Adipose tissue (tissue), 3 donors: ENCODE results near the gene PSMD8. TPM values are rescaled to one million over a fixed set of nuclear protein-coding genes. Genes with fewer than 3 reads are reported as not detected.
"Not testable (repeated sequence)": the region's sequence is repeated elsewhere in the genome, so short reads cannot be mapped to it uniquely, and the experiment has no call there.

ENCODE experiments used
- H3K27ac ChIP-seq: one replicate; pipeline ENCODE4 v1.5.1; 2013; ENCODE audit warnings: low read depth, low read length
- whole genome bisulfite sequencing, 3 donors: extraction: QIAGEN DNeasy Blood & Tissue Kit; methylation state at CpG; one replicate each; pipeline ENCODE4 v1.1.7; 2013; 5-methylcytosine and 5-hydroxymethylcytosine counted together
- polyA plus RNA-seq, 3 donors: library from polyadenylated mRNA; stranded (reverse); fragments of 200-250 nt; gene quantifications; one replicate each; pipeline ENCODE4 v1.2.3, GENCODE V29; 2013
- donor health status: healthy with polysubstance abuse.
- donor health status: Bipolar disorder and iron deficiency.
- donor health status: healthy.

PSMD8 gene
- polyA plus RNA-seq, 3 donors, result 138 to 486 (median 165) TPM

DNA sequence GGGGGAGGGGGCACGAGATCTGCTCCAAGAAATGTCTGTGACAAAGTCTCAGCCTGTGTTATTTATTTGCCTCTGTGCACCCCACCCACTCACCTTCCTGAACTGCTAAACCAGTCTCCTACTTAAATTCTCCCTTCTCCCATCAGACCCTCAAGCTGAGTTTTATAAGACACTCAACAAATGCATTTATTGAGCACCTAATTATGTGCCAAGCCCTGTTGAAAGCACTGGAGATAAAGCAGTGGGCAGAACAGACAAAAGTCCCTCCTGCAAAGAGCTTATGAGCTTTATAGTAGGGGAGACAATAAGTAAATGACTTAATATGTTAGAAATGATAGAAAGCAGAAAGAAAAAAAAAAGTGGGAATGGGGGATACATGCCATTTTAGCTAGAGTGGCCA, 25.2 kb downstream of the PSMD8 start:
- H3K27ac ChIP-seq, result no peak overlapping the region
- 36 to 79% (median 60%) methylated on average over 1 of the region's 1 CpG for WGBS, 3 donors

DNA sequence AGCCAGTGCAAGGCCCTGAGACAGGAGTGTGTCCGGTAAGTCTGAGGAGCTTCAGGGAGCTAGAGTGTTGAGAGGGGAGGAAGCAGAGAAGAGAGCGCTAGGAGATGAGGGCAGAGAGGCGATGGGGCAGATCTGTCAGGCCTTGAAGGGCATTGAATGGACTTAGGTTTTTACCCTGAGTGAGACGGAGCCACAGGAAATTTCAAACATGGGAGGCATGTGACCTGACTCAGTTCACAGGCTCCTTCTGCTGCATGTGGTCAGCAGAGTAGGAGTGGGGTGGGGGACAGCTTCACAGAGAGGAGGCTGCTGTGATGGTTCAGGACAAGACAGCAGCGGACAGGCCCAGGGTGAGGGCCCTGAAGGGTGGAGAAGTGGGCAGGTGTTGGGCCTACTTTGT, 26.0 kb downstream of the PSMD8 start:
- WGBS, 3 donors, result 70 to 78% (median 77%) methylated on average over 5 of the region's 5 CpGs
- no peak overlapping the region for H3K27ac ChIP-seq

DNA sequence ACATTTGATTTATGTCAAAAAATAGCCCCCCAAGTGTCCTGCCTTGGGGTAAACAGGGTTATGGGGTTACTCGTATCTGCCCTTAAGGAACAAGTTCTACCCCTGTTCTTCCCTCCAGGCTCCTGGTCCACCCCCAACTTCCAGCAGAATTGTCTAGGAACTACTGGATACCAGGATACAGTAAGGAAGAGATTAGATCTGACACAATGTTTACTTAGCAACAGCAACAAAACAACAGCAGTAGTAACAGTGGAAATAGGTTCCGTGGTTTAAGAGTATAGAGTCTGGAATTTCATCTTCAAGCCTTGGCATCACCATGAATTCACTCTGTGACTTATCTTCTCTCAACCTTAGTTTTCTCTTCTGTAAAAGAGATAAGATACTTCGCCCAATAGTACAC, 26.8 kb downstream of the PSMD8 start:
- WGBS, 3 donors, result 61 to 77% (median 74%) methylated on average over 3 of the region's 3 CpGs
- H3K27ac ChIP-seq, result no peak overlapping the region

DNA sequence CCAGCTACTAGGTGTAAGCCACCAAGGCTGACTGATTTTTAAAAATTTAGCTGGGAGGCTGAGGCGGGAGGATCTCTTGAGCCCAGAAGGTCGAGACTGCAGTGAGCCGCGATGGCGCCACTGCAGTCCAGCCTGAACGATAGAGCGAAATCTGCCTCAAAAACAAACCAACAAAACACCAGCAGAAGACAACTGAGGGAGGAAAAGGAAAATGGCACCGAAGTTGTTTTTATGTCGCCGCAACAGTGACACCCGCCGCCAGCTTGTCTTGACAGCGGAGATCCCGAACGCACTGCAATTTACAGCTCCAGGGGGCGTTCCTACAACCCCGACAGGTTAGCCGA, 28.2 kb downstream of the PSMD8 start:
- no peak overlapping the region for H3K27ac ChIP-seq
- 3 to 7% (median 6%) methylated on average over 18 of the region's 18 CpGs for WGBS, 3 donors

DNA sequence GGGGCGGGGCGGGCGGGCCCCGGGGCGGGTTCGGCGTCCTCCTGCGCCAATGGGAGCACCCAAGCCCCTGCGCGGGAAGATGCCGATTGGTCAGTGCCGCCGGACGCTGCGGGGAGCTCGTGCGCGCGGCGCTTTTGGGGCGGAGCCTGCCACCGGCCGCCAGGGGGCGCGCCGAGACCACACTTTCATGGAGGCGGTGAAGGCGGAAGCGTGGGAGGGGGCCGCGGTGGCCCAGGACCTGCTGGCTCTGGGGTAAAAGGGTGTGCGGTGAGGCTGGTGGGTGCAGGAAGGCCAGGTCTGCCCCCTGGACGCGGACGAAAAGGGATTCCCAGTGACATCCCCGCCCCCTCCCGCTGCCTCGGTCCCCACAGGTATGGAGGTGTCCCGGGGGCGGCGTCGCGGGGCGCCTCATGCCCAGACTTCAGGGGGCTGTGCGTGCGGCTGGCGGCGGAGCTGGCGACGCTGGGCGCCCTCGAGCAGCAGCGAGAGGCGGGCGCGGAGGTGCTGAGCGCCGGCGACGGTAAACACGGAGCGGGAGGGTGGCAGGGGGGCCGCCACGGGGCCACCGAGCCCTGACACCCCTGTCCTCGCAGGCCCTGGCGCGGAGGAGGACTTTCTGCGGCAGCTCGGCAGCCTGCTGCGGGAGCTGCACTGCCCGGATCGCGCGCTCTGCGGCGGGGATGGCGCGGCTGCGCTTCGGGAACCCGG, 28.8 kb downstream of the PSMD8 start, which contains the start of gene FAM98C:
FAM98C (plus strand) TSS at position 127 of the 708 bp plus-strand sequence; CDS start at position 188, 61 bp downstream.
- 0 to 1% (median 0%) methylated on average over 60 to 82 of the region's 82 CpGs for WGBS, 3 donors
- H3K27ac ChIP-seq, result no peak within 1 kb of the TSS

DNA sequence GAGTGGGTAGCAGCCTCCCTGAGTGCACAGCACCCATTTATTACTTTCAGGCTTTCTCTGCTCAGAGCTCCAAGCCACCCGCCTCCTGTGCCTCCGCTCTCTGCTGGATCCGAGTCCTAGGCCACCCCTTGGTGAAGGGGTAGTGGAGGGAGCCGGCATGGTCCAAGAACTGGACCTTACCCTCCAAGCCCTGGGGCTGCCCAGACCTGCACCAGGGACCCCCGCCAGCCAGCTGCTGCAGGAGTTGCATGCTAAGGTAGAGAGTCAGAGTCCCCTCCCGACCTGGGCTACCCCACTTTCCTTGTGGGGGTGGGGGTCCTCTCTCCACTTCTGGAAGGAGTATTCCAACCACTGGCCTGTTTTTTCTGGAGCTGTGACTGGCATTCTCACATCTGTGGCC, 30.5 kb downstream of the PSMD8 start:
- no peak overlapping the region for H3K27ac ChIP-seq
- 93 to 96% (median 94%) methylated on average over 6 of the region's 6 CpGs for WGBS, 3 donors

DNA sequence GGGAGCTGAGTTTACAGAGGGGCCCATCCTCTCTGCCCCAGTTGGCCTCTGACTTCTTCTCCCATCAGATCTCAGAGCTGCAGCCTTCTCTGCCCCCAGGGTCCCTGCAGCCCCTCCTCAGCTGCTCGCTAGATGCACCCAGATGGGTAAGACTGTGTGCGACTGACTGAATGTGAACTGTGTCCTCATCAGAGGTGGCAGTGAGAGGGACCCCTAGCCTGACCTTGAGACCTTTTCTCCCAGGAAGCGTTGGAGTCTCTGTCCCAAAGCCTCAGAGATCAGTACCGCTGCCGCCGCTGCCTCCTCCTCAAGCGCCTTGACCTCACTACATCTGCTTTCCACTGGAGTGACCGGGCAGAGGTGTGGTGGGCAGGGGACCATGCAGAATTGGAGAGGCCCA, 30.9 kb downstream of the PSMD8 start:
- H3K27ac ChIP-seq, result no peak overlapping the region
- WGBS, 3 donors, result 95 to 96% (median 95%) methylated on average over 8 of the region's 8 CpGs

DNA sequence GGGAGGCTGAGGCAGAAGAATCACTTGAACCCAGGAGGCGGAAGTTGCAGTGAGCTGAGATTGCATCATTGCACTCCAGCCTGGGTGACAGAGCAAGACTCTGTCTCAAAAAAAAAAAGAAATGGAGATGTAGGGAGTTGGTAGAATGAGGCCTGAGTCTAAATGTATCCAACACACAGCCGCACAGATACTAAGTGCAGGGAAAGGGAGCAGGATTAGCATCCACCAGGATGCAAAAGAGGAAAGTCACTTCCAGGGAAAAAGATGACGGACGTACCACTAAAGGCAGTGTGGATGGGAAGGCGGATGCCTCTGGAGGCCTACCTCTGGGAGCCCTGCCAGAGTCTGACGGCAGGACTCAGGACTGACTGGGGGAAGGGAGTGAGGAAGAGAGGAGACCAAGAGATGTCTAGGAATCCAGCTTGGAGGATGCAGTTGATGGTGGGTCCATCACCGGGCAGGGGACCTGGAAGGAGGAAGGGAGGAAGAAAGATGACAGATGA, 35.3 kb downstream of the PSMD8 start:
- WGBS, 3 donors, result 41 to 59% (median 57%) methylated on average over 7 of the region's 7 CpGs
- H3K27ac ChIP-seq, result no peak overlapping the region

DNA sequence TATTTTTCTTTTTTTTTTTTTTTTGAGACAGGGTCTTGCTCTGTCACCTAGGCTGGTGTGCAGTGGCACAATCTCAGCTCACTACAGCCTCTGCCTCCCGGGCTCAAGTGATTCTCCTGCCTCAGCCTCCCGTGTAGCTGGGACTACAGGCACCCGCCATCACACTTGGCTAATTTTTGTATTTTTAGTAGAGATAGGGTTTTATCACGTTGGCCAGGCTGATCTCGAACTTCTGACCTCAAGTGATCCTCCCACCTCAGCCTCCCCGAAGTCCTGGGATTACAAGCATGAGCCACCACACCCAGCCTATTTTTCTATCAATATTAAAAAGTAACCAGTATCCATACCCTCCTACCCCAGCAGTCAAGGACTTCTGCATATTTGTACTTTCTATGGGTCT, 36.0 kb downstream of the PSMD8 start:
- 69 to 76% (median 74%) methylated on average over 6 of the region's 6 CpGs for WGBS, 3 donors
- H3K27ac ChIP-seq, result not testable (repeated sequence)

DNA sequence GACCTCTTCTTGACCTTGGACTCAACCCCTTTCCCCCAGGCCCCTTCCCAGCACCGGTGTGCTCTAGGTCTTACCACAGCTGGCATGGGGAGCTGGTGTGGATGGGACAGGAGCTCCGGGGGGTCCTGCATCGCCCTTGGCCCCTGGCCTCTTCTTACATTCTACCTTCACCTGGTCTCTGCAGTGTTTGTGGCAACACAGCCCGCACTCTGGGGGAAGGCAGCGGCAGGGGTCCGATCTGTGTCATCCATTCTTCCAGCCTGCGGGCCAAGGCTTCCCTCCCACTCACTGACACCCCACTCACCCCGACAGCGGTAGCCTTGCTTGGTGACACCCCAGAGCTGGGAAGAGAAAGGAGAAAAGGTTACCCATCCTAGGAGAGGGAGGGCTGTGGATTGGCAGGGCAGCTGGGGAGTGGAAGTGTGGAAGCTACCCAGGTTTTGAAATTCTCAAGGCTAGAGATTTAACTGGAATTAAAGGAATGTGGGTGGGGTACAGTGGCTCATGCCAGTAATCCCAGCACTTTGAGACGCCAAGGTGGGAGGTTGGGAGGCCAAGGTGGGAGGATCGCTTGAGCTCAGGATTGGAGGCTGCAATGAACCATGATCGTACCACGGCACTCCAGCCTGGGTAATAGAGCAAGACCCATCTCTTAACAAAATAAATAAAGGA, 36.8 kb downstream of the PSMD8 start:
- H3K27ac ChIP-seq, result no peak overlapping the region
- 80 to 91% (median 85%) methylated on average over 13 of the region's 13 CpGs for WGBS, 3 donors

DNA sequence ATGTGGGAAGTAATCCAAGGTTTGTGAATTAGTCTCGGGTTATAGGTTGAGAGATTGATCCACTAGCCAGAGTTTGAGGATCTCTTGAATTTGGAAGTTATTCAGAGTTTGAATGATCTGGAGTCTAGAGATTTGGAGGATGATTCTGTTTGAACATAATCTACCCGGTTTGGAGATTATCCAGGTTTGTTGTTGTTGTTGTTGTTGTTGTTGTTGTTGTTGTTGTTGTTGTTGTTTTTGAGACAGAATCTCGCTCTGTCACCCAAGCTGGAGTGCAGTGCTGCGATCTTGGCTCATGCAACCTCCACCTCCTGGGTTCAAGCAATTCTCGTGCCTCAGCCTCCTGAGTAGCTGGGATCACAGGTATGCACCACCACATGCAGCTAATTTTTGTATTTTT, 37.5 kb downstream of the PSMD8 start:
- H3K27ac ChIP-seq, result not testable (repeated sequence)
- 77 to 89% (median 87%) methylated on average over 5 of the region's 5 CpGs for WGBS, 3 donors

DNA sequence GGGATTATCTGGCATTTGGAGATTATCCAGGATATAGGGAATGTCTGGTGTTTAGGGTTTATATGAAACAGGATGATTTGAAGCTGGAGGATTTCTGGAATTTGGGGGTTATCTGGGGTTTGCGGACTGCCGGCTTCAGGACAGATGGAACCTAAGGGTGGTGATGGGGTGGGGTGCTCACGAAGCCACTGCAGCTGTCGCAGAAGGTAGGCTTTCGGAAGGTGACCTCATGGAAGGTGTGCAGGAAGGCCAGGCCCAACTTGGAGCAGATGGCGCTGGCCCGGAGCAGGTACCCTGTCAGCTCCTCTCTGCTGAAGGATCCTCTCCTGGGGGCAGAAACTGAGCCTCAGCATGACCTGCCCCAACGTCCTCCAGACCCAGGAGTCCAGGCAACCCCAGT, 38.1 kb downstream of the PSMD8 start:
- WGBS, 3 donors, result 92 to 94% (median 93%) methylated on average over 8 of the region's 8 CpGs
- no peak overlapping the region for H3K27ac ChIP-seq

DNA sequence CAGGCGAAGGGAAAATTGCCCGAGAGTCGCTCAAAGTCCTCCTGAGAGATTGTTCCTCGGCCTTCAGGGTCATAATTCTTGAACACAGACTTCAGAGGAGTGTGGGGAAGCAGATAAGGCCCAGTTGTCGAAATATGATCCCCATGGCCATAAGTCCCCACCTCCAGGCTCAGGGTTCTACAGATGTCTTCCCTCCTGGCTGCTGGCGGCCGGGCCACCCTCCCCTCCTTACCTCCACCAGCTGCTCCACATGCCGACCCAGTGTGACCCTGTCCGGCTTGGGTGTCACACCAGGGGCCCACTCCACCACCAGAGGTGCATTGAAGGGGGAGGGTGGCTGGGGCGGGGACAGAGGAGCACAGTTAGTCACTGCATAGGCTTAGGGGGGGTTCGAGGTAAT, 38.6 kb downstream of the PSMD8 start:
- H3K27ac ChIP-seq, result no peak overlapping the region
- 68 to 83% (median 81%) methylated on average over 11 of the region's 11 CpGs for WGBS, 3 donors

DNA sequence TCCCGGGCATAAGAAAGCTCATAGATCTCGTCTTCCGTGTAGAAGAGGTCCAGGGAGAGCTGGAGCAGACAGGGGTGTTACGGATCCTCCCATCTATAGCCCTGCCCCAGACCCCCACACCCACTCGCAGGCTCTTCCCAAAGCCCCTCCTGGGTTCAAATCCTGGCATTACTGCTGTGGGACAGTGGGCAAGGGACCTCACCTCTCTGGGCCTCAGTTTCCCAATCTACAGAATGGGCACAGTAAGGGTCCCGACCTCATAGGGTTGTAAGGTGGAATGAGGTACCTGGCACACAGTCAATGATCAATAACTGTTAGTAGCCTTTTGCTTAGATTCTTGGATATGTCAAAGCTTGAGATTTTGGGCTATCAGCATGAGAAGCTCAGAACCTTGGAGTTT, 39.0 kb downstream of the PSMD8 start:
- 87 to 93% (median 90%) methylated on average over 6 of the region's 6 CpGs for WGBS, 3 donors
- no peak overlapping the region for H3K27ac ChIP-seq

DNA sequence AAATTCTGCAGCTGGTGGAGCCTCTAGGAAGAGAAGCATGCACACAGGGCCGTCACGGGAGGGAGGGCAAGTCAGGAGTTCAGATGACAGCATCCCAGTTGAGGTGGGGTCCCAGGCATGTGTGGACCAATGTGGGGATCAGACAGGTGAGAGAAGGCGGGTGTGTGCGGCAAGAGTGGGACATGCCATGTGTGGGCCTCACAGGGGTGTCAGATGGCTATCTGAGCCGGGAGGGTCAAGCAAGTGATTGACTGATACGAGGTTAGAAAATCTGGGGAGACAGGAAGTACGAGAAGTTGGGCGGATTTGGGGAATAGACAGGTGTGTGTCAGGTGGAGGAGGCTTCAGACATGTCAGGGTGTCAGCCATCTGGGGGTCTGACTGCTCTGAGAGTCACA, 42.8 kb downstream of the PSMD8 start:
- WGBS, 3 donors, result 78 to 81% (median 80%) methylated on average over 8 of the region's 8 CpGs
- no peak overlapping the region for H3K27ac ChIP-seq

DNA sequence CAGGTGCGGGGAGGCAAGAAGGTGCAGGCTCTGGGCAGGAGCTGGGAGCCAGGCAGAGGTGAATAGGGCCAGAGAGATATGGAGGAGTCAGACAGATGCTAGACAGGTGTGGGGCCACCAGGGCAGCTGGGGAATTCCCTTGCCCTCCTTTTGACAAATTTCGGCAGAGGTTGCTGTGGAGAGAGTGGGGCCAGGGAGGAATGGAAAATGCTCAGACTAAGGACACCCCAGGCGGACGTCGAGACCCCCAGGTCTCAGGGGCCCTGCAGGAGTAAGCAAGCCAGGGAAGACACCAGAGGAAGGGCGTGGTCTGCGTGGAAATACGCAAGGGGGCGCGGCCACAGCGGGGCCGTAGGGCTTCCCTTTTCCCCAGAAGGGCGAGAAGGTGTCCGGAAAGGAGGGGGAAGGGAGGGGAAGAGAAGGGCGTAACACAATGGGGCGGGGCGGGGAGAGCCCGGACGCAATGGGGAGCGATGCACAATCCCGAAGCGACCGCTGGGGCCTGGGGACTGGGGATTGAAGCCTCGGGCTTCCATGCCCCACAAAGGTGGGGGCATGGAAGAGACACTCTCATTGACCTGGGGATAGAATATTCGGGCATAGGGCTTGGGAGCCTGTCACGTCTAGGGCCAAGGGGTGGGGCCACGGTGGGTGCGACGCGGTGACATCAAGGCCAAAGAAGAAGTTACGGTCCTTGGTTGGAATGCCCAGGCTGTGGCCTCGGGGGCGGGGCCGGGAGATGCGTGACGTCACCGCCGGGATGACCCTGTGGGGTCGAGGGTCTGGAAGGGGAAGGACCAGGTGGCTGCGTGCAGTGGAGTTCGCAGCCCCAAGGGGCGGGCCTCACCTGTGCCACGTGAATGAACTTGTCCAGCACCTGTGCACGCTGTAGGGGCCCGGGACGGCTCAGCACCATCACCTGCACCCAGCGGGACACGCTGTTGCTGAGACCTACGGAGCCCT, 43.5 kb downstream of the PSMD8 start:
- WGBS, 3 donors, result 7 to 12% (median 11%) methylated on average over 46 to 49 of the region's 49 CpGs

DNA sequence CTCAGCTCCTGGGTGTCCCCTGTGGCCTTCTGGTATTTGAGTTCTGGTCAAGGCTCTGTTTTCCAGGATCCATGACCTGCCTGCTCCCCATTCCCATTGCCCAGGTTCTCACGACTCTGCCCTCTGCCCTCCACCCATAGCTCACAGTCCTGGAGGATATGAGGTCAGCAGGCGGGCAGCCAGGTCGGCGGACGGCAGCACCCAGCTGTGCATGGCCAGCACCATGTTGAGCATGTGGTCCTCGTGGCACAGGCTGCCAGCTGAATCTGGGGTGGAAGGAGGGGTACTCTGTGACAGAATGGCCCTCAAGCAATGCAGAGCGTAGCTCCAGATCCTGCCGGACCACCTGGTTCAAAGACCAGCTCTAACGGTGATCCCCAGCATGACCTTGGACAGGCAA, 46.6 kb downstream of the PSMD8 start:
- 81 to 89% (median 84%) methylated on average over 9 of the region's 9 CpGs for WGBS, 3 donors
- H3K27ac ChIP-seq, result no peak overlapping the region

More for the DNA sequence above, 43.5 kb downstream of the PSMD8 start:
- H3K27ac ChIP-seq, result no peak overlapping the region

DNA sequence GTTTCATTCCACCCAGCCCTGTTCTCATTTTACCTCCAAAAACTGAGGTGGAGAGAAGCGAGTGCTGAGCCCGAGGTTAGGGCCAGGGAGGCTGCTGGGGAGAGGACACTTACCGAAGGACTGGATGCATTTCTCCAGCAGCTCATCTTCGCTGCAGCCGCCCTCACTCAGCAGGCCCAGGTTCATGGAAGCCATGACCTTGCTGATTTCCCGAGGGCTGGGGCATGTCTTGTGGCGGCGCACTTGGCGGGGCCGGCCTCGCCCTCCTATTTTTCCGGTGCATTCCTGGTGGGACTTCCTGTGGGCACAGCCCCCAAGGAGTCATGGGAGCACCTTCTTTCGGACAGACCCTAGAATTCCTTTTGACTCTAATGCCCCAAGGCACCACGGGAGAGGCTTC, 47.5 kb downstream of the PSMD8 start:
- 69 to 76% (median 75%) methylated on average over 14 of the region's 14 CpGs for WGBS, 3 donors
- no peak overlapping the region for H3K27ac ChIP-seq

DNA sequence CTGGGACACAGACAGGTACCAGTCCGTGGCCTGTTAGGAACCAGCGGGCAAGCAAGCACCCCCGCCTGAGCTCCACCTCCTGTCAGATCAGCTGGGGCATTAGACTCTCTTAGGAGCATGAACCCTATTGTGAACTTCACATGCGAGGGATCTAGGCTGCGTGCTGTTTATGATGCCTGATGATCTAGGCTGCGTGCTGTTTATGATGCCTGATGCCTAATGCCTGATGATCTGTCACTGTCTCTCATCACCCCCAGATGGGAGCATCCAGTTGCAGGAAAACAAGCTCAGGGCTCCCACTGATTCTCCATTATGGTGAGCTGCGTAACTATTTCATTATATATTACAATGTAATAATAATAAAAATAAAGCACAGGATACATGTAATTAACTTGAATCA, 48.1 kb downstream of the PSMD8 start:
- 70 to 83% (median 79%) methylated on average over 7 of the region's 7 CpGs for WGBS, 3 donors
- no peak overlapping the region for H3K27ac ChIP-seq
